Right cardiac atrium (tissue), 5 donors: Measurements from ENCODE around the gene TAL2. TPM values are rescaled to one million over a fixed set of nuclear protein-coding genes. Genes with fewer than 3 reads are reported as not detected.

Source experiments
- ATAC-seq, 2 donors: fragments of 200-7000 bp; cut with Tn5 transposase; one replicate each; pipeline versions ENCODE4 v1.8.0 to v1.9.1; 2020; ENCODE audit warnings: moderate library complexity in 2 of 2, mild to moderate bottlenecking in 1 of 2
- DNase-seq, 3 donors: peaks; one replicate each; pipeline ENCODE4 v3.0.0-alpha.2; 2020
- H3K27ac ChIP-seq: one replicate; pipeline ENCODE4 v1.5.1; 2013; ENCODE audit warnings: mild to moderate bottlenecking, low read length, control low read depth, moderate library complexity
- H3K27me3 ChIP-seq: one replicate; pipeline ENCODE4 v1.6.1; 2013; ENCODE audit not compliant: control insufficient read depth, insufficient read depth
- H3K4me1 ChIP-seq: one replicate; pipeline ENCODE4 v1.6.1; 2013; ENCODE audit warnings: low read length; ENCODE audit not compliant: control insufficient read depth, insufficient read depth
- H3K4me3 ChIP-seq: one replicate; pipeline ENCODE4 v1.5.1; 2013; ENCODE audit warnings: low read length, control low read depth
- H3K9me3 ChIP-seq: one replicate; pipeline ENCODE4 v1.6.1; 2013; ENCODE audit warnings: low read length; ENCODE audit not compliant: control insufficient read depth
- WGBS: extraction: QIAGEN DNeasy Blood & Tissue Kit; methylation state at CpG from one replicate; pipeline ENCODE4 v1.1.7; 2013; 5-methylcytosine and 5-hydroxymethylcytosine counted together
- intact Hi-C, 4 donors: fragments of 100-400 bp; cut with DNase I; formaldehyde crosslinking; loops; one replicate each; pipeline versions ENCODE4 v1.11.0 to v1.14.0; 2022 to 2023
- long read RNA-seq, 4 donors: library from polyadenylated mRNA; unstranded; transcript quantifications; one replicate each; pipeline ENCODE4 v2.0.0, GENCODE V29; 2020 to 2021
- polyA plus RNA-seq: library from polyadenylated mRNA; stranded (reverse); fragments of 200-250 nt; gene quantifications from one replicate; pipeline ENCODE4 v1.2.3, GENCODE V29; 2013
- total RNA-seq, 4 donors: library from RNA; stranded (reverse); fragmentation: NEBNext Ultra II Directional; extraction: Animal tissue kit (Norgen Biotek cat#: 25700); gene quantifications; one replicate each; pipeline ENCODE4 v1.2.1, GENCODE V29; 2021
- donor health status: healthy with polysubstance abuse.
- donor health status: DM: no; HTN: yes; CAD: no.
- donor health status: DM: no; HTN: no; CAD: no.
- donor health status: DM: no; HTN: yes; CAD: no; lungs with severe emphysema.
- donor health status: DM: yes; HTN: yes; CAD: no.

The TAL2 gene
- total RNA-seq (not detected), polyA plus RNA-seq (0.16 TPM)
- long read RNA-seq, donor 1 = 0 reads
- long read RNA-seq, donor 2 = 0 reads
- long read RNA-seq, donor 3 = 0 reads
- long read RNA-seq, donor 4 = 0 reads

DNA sequence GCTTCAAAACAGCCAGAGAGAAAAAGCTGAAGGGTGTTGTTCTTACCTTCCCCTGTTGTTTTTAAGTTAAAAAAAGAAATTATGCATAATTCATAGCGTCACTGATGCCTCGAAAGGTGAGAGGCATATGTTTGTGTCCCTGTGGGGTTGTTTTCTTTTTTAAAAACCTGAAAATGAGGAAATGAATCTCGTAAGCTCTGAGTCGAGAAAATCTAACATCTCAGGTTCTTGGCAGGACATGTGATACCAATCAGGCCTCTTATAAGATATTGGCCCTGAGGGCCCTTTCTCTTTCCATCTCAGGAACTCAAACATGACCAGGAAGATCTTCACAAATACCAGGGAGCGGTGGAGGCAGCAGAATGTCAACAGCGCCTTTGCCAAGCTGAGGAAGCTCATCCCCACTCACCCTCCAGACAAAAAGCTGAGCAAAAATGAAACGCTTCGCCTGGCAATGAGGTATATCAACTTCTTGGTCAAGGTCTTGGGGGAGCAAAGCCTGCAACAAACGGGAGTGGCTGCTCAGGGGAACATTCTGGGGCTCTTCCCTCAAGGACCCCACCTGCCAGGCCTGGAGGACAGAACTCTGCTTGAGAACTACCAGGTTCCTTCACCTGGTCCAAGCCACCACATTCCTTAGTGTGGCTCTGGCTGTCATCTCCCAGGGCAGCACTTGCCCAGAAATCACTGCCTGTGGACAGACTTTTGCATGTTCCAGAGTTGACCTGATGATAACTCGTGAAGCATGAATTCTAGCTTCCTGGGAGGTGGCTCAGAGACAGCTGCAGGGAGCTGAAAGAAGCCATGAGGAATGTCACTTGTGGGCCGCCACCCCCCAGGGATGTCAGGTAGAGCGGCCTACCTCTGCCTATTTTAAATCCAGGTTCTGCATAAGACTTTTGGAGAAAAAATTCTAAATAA, at the start of gene TAL2:
TAL2 (plus strand) TSS at position 274 of the 921 bp plus-strand sequence; CDS start at position 314, 40 bp downstream.
- ATAC-seq (no peak), DNase-seq (no peak)
- Histone ChIP-seq H3K4me1 (no peaks in the 10 kb centered on the region), H3K9me3 (no peaks in the 10 kb centered on the region), H3K27ac (no peak within 1 kb of the TSS), H3K4me3 (no peak within 1 kb of the TSS), H3K27me3 (no peaks in the 10 kb centered on the region)
- intact Hi-C loops = no loop called here
- 85% methylated on average over 12 of the region's 12 CpGs for WGBS

DNA sequence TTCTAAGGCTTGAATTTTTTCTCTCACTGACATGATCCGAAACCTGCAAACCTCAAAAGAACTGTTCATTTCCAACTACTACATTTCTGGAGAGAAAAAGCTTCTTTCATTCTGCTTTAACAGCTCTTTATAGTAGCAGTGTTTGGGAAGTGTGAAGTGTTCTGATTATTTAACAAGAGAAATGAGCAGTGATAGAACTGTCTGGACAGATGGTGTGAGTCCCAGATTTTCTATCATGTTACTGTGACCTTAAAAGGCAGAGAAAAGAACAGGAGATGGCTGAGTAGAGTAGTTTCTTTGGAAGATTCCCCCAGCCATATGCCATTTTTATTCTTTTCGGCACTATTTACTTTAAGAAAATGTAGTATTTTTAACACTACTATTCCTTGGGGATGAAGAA, 41.3 kb upstream of the TAL2 start:
- Histone ChIP-seq H3K4me1 (no peaks in the 10 kb centered on the region), H3K27me3 (no peaks in the 10 kb centered on the region), H3K4me3 (no peak overlapping the region), H3K9me3 (no peaks in the 10 kb centered on the region), H3K27ac (no peak overlapping the region)
- intact Hi-C loops = no loop called here
- DNase-seq = no peak
- no peak for ATAC-seq
- WGBS = 91% methylated on average over 2 of the region's 2 CpGs

DNA sequence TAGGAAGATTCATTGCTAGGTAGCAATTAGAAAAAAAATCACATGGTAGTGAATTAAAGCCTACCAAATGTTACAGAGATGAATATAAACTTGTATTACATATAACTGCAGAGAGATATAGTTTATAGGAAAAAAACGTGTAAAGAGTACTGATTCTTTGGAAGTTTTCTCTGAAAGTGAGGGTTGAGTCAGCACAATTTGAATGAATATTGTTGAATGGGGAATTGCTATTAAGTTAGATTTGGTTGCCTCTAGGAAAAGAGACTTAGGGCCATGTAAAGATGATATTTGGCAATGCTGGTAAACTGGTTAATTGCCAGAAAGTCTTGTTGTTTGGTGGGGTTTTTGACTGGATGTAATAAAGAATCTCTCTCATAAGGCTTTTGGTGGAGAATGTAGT, 37.2 kb upstream of the TAL2 start:
- Histone ChIP-seq H3K4me3 (no peak overlapping the region), H3K27ac (no peak overlapping the region), H3K27me3 (no peaks in the 10 kb centered on the region), H3K4me1 (no peaks in the 10 kb centered on the region), H3K9me3 (no peaks in the 10 kb centered on the region)
- WGBS = 78% methylated on average over 1 of the region's 1 CpG
- ATAC-seq (no peak), DNase-seq (no peak)
- intact Hi-C loops = no loop called here

DNA sequence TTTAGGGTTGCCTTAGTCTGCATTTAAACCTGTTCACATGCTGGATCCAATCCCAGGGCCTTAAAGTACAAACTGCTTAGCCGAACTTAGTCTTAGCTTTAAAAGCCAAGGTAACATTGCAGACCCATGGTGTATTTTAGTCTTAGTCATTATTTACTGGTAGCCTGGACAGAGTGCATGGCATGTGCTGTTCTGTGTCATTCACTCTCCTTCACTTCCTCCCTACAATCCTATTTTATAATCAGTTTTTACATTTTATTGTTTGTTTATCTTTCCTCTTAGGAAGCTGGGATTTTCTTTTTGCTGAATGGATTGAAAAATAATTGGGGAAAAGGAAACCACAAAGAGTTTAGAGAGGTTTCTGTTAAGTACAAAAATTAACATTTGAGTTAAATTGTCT, 29.4 kb upstream of the TAL2 start:
- H3K4me3 ChIP-seq = no peak overlapping the region
- no peaks in the 10 kb centered on the region for H3K9me3 ChIP-seq
- no peaks in the 10 kb centered on the region for H3K4me1 ChIP-seq
- DNase-seq (no peak), ATAC-seq (no peak)
- intact Hi-C loops = no loop called here
- WGBS = 93% methylated on average over 1 of the region's 1 CpG
- no peak overlapping the region for H3K27ac ChIP-seq
- H3K27me3 ChIP-seq = no peaks in the 10 kb centered on the region

DNA sequence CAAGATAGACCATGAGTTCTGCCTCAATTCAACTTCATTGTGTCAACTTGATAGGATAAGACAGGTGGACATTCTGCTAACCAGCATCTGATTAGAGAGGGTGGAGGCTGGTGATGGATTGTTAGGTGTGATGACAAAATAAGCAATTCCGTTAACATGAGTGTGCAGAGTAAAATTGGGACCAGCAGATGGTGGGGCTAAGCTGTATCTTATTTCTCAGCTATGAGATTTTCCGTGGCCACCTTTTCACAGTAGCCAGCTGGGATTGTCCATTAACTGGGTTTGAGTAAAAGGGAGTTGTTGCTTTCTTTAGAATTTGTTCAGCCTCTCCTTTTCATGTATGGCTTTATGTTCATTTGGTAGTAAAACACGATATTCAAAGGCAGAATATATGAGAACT, 28.8 kb upstream of the TAL2 start:
- ATAC-seq = no peak

DNA sequence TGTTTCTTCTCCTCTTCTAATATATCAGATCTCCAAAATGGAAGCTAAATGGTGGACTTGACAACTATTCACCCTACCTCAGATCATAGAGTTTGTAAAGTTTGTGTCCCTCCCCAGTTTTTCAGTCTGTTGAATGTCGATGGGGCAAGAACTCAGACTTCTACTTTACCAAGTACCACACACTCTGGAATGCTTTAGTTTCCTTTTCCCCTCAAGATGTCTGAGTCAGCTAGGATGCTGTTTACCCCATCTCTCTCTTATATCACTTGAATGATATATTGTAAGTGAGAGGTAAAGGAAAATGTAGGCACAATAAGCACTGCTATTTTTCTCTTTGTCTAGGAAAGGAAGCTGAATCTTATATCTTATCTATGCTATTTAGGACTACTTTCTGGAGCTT, 25.9 kb upstream of the TAL2 start:
- DNase-seq (no peak), ATAC-seq (no peak)
- no peaks in the 10 kb centered on the region for H3K27me3 ChIP-seq
- intact Hi-C loops = no loop called here
- H3K9me3 ChIP-seq = no peaks in the 10 kb centered on the region
- no peak overlapping the region for H3K27ac ChIP-seq
- 80% methylated on average over 1 of the region's 1 CpG for WGBS
- no peaks in the 10 kb centered on the region for H3K4me1 ChIP-seq
- no peak overlapping the region for H3K4me3 ChIP-seq

More for the DNA sequence above, 28.8 kb upstream of the TAL2 start:
- Histone ChIP-seq H3K27ac (no peak overlapping the region), H3K27me3 (no peaks in the 10 kb centered on the region), H3K4me3 (no peak overlapping the region), H3K4me1 (no peaks in the 10 kb centered on the region), H3K9me3 (no peaks in the 10 kb centered on the region)
- intact Hi-C loops = no loop called here
- 81% methylated on average over 3 of the region's 3 CpGs for WGBS
- no peak for DNase-seq

DNA sequence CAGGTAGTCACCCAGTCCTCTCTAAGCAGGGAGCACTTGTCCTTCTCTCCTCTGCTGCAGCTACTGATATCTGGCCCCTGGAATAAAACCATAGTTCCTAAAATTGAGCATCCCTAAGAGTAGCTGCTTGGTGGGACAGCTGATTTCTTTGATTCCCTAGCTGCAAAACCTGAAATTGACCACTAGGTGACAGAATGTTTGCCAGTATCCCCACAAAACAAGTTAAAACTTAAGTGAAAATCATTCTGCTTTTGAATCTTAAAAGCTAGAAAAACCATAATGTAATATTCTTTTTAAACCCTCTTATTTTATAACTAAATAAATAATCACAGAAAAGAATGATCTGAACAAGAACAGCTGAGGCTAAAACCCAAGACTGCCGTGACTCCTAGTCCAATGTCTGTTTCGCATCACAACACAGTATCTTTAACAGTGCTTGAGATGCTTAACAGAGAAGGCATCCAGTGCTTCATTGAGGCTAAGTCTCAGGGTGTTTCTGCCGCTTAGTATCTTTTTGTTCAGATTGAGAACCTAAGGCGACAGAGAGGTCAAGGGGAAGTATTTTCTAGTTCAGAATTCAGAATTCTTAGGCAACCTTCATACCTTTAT, 24.4 kb upstream of the TAL2 start:
- no peaks in the 10 kb centered on the region for H3K9me3 ChIP-seq
- no peaks in the 10 kb centered on the region for H3K4me1 ChIP-seq
- DNase-seq (no peak), ATAC-seq (no peak)
- H3K27me3 ChIP-seq = no peaks in the 10 kb centered on the region
- H3K4me3 ChIP-seq = no peak overlapping the region
- intact Hi-C loops = no loop called here
- 94% methylated on average over 4 of the region's 4 CpGs for WGBS
- H3K27ac ChIP-seq = no peak overlapping the region

DNA sequence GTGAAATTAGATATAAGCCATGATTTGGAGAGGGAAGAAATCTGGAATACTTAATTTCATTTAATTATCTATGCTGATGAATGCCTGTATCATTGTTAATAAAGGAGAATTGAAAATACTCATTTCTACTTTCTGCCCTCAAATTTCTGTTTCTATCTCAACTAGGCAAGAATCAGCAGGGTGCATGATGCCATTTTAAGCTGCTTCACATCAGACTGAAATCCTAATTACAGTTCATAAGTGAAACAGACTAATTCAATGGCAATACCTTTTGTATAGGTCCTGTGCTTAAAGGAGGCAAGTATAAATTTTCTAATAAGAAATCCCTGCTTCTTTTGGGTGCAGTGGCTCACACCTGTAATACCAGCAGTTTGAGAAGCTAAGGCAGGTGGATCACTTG, 22.3 kb upstream of the TAL2 start:
- Histone ChIP-seq H3K27me3 (no peaks in the 10 kb centered on the region), H3K27ac (no peak overlapping the region), H3K9me3 (no peaks in the 10 kb centered on the region), H3K4me1 (no peaks in the 10 kb centered on the region), H3K4me3 (no peak overlapping the region)
- intact Hi-C loops = loop anchor here in 1 of 4 donors (10.0 kb wide), 1 partner anchor 75 kb away; no protein-coding TSS in a partner anchor
- ATAC-seq (no peak), DNase-seq (no peak)

DNA sequence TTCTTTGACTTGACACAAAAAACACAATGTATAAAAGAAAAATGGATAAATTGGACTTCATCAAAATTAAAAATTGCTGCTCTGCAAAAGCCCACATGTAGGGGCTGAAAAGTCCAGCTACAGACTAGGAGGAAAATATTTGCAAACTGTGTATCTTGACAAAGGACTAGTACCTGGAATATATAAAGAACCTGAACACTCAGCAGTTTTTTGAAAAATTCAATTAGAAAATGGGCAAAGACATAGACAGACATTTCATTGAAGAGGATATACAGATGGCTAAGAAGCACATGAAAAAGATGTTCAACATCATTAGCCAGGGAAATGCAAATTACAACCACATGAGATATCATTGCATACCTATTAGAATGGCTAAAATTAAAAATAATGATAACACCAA, 18.5 kb upstream of the TAL2 start:
- H3K27ac ChIP-seq = no peak overlapping the region
- intact Hi-C loops = loop anchor here in 1 of 4 donors (10.0 kb wide), 1 partner anchor 71 kb away; no protein-coding TSS in a partner anchor
- ATAC-seq (no peak), DNase-seq (no peak)
- H3K4me1 ChIP-seq = no peaks in the 10 kb centered on the region
- H3K27me3 ChIP-seq = no peaks in the 10 kb centered on the region
- H3K9me3 ChIP-seq = no peaks in the 10 kb centered on the region
- H3K4me3 ChIP-seq = no peak overlapping the region

DNA sequence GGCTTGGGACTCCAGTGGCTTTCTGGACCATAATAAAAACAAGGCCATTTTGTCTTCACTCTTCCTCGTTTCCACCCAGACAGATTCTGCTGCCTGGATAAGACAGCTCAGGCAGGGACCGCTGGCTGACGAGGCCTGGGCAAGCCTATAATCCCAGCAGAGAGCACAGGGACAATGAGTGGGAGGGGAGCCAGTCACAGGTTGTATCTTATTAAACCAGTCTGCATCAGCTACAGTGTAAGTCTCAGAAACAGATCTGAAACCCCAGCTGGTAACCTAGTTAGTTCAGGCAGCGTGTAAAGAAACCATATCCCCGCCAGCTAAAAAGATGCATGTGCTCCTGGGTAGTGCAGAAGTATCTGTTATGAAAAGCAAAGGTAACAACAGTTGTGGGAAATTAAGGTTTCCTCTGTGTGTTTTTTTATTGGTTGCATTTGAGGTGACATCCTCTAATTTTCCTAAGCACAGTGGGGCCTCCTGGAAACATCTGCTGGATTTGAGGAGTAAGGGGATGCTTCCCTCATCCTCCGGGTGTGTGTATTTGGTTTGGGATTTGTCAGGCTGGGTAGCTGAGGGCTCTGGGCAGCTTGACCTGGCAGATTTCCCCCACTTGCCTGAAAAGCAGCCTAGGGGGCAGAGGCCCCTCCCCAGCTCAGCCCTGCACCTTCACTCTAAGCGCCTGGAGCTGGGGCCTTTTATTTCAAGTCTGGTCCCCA, 15.2 kb upstream of the TAL2 start:
- 88% methylated on average over 7 of the region's 7 CpGs for WGBS
- no peak overlapping the region for H3K4me3 ChIP-seq
- no peaks in the 10 kb centered on the region for H3K9me3 ChIP-seq
- H3K27me3 ChIP-seq = no peaks in the 10 kb centered on the region
- DNase-seq (no peak), ATAC-seq (no peak)
- intact Hi-C loops = loop anchor here in 1 of 4 donors (10.0 kb wide), 1 partner anchor 68 kb away; no protein-coding TSS in a partner anchor
- H3K4me1 ChIP-seq = no peaks in the 10 kb centered on the region
- H3K27ac ChIP-seq = no peak overlapping the region
